Large intestine (tissue), 12 donors: ENCODE measurements around the gene SLC8A1. TPM values are rescaled to one million over a fixed set of nuclear protein-coding genes. Genes with fewer than 3 reads are reported as not detected.

ENCODE experiments used
- DNase-seq, 2 donors: peaks; one replicate each; pipeline versions ENCODE4 v3.0.0 to v3.0.0-alpha.2; 2013
- H3K27ac ChIP-seq: one replicate; pipeline ENCODE4 v1.5.1; 2013; ENCODE audit warnings: low read length
- H3K27me3 ChIP-seq: 2 replicates; pipeline ENCODE4 v1.6.1; 2013; ENCODE audit warnings: low read length; ENCODE audit not compliant: control insufficient read depth, insufficient read depth
- H3K36me3 ChIP-seq: 2 replicates; pipeline ENCODE4 v1.6.1; 2013; ENCODE audit warnings: low read length; ENCODE audit not compliant: control insufficient read depth, insufficient read depth
- H3K4me1 ChIP-seq: one replicate; pipeline ENCODE4 v1.6.1; 2013; ENCODE audit warnings: low read length; ENCODE audit not compliant: control insufficient read depth, insufficient read depth
- H3K4me3 ChIP-seq: one replicate; pipeline ENCODE4 v1.5.1; 2013; ENCODE audit warnings: low read length
- H3K9me3 ChIP-seq: one replicate; pipeline ENCODE4 v1.6.1; 2013; ENCODE audit warnings: mild to moderate bottlenecking, low read depth, low read length, moderate library complexity; ENCODE audit not compliant: control insufficient read depth
- WGBS: methylation state at CpG from one replicate; pipeline ENCODE4 v1.1.5; 2013; ENCODE audit warnings: low lambda C conversion rate; ENCODE audit not compliant: insufficient coverage; 5-methylcytosine and 5-hydroxymethylcytosine counted together
- long read RNA-seq, 11 donors: transcript quantifications; one replicate each; lab custom pipeline, GENCODE V29; 2026
- polyA plus RNA-seq: library from polyadenylated mRNA; unstranded; fragments of 120-200 nt; gene quantifications from one replicate; pipeline ENCODE4 v1.2.1, GENCODE V29; 2013

The SLC8A1 gene
- polyA plus RNA-seq: 13.2 TPM
- long read RNA-seq, donor 1: 0 reads
- long read RNA-seq, donor 2: 0 reads
- long read RNA-seq, donor 3: 0 reads
- long read RNA-seq, donor 4: 0 reads
- long read RNA-seq, donor 5, partial matches to known transcripts: 0 of 1 reads
- long read RNA-seq, donor 5, other reads (novel, unspliced or antisense): 0 of 1 reads
- long read RNA-seq, donor 6: 0 reads
- long read RNA-seq, donor 7: 0 reads
- long read RNA-seq, donor 8: 0 reads
- long read RNA-seq, donor 9: 0 reads
- long read RNA-seq, donor 10, partial matches to known transcripts: 0 of 1 reads
- long read RNA-seq, donor 10, other reads (novel, unspliced or antisense): 0 of 1 reads
- long read RNA-seq, donor 11: 0 reads

DNA sequence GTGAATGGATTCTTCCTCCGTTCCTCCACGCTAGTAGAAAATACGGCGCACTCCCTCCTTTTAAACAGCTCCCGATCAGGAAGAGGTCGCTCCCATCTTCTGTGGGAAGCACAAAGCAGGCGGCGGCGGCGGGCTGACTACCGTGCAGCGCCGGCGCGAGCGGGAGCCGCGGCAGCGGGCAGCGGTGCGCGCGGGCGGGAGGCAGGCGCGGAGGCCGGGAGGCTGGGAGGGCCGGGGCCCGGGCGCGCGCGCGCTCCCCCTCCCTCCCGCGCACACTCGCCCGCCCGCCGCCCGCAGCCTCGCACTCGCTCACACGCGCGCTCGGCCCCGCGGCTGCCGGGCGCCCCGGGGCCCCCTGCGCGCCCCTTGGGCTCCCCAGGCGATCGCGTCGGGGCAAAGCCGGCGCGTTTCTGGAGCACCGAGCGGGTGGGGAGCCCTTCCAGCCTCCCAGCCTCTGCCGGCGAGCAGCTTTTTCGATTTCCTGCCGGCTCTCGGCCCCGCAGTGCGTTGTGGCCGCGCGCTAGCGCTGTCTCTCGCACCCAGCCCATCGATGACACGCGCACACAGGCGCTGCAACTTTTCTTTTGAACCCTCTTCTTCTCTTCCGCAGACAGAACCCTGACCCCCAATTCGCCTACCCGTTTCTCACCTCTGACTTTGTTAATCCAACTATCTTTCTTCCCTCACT is at the start of gene SLC8A1:
Gene SLC8A1 (minus strand): TSS at position 173 of the 688 bp plus-strand sequence.
- no peaks in the 10 kb centered on the region for H3K36me3 ChIP-seq
- H3K4me1 ChIP-seq: peaks cover 3% of the 10 kb centered on the region
- peak within 1 kb of the TSS; percentile 62 for H3K4me3 ChIP-seq
- H3K27ac ChIP-seq: peak within 1 kb of the TSS; percentile 64
- WGBS: 0% methylated on average over 3 of the region's 82 CpGs
- DNase-seq: peak in 1 of 2 donors; percentile 66
- H3K9me3 ChIP-seq: no peaks in the 10 kb centered on the region
- H3K27me3 ChIP-seq: peaks cover 18% of the 10 kb centered on the region

- Histone ChIP-seq H3K4me1 (no peaks in the 10 kb centered on the region), H3K4me3 (no peak overlapping the region), H3K36me3 (no peaks in the 10 kb centered on the region), H3K27ac (no peak overlapping the region), H3K27me3 (no peaks in the 10 kb centered on the region), H3K9me3 (no peaks in the 10 kb centered on the region)
- no peak for DNase-seq
- WGBS: 100% methylated on average over 1 of the region's 2 CpGs
Measured at GRCh38 chr2:40499437-40499836, 47.5 kb upstream of the SLC8A1 start.

GRCh38 chr2:40497251-40497859 is 45.5 kb upstream of the SLC8A1 start:
- no peaks in the 10 kb centered on the region for H3K4me1 ChIP-seq

DNA sequence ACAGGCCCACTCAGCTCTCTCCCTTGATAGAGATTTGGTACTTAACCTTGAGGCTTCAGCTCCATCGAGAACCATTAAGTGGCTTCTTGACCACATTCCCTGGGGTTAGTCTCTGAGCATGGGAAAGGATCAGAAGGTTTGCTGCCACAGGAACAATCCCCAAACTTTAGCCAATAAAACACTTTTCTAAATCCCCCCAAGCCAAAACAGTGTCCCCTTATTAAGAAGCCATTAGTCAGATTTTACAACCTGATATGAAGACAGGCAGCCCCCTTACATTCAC is 37.7 kb upstream of the SLC8A1 start:
- H3K4me1 ChIP-seq: peaks cover 2% of the 10 kb centered on the region
- H3K27me3 ChIP-seq: no peaks in the 10 kb centered on the region
- H3K27ac ChIP-seq: no peak overlapping the region
- no peak overlapping the region for H3K4me3 ChIP-seq
- no peak for DNase-seq
- H3K36me3 ChIP-seq: no peaks in the 10 kb centered on the region
- no peaks in the 10 kb centered on the region for H3K9me3 ChIP-seq
- no CpG with 5 or more reads among the region's 1 CpG for WGBS

More at GRCh38 chr2:40497251-40497859, 45.5 kb upstream of the SLC8A1 start:
- H3K27me3 ChIP-seq: no peaks in the 10 kb centered on the region
- DNase-seq: no peak
- H3K4me3 ChIP-seq: no peak overlapping the region
- no peak overlapping the region for H3K27ac ChIP-seq
- no peaks in the 10 kb centered on the region for H3K9me3 ChIP-seq
- H3K36me3 ChIP-seq: no peaks in the 10 kb centered on the region

DNA sequence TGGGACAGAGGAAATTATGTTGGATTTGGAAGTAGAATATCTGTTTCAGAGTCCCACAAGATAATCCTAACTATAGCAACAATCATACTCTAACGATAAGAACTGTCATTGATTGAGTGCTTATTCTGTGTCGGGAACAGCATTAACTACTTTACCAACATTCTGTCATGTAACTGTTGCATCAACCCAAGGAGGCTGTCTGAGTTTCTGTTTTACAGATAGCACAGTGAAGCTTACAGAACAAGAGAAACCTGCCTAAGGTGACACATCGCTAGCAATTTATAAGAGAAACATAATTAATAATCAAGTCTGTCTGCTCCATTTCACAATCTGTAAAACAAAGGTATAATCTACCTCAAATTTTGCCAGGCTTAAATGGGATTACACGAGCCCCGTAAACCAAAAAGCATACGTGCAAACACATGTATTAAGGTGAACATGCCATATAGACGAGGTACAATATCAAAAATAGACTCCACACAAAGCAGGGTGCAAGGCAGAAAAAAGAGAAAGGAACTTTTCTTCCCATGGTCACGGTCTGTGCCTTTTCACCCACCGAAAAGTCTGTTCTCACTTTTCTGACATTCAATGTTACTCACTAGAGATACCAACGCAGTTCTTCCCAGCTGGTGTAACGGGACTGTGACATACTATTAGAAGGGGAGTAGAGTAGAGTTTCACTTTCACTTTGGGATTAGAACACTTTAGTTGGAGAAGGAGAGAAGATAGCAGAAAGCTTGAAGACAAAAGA is 37.2 kb upstream of the SLC8A1 start:
- 100% methylated on average over 1 of the region's 11 CpGs for WGBS
- DNase-seq: peak in 1 of 2 donors; percentile 36
- Histone ChIP-seq H3K4me1 (peaks cover 2% of the 10 kb centered on the region), H3K36me3 (no peaks in the 10 kb centered on the region), H3K27me3 (no peaks in the 10 kb centered on the region), H3K9me3 (no peaks in the 10 kb centered on the region), H3K4me3 (no peak overlapping the region), H3K27ac (no peak overlapping the region)

DNA sequence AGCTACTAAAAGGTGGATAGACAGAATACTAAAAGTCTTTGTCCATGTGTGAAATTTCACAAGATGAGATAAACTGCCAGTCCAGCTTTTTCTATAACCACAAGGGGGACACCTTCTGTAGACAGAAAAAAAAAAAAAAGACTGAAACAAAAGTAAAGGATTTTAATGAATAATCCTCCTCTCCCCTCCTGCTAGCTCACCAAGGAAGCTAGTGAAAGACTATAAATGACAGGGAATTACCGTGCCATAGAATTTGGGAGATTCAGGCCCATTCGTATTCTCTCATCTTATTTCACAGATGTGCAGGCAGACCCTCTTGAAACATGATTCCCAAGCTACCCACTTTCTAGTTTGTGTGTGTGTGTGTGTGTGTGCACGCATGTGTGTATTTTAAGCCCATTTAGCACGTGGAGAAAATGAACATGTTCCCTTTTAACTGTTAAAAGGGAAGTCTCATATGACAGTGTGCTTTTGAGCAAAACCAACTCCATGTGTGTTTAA is 36.3 kb upstream of the SLC8A1 start:
- peaks cover 2% of the 10 kb centered on the region for H3K4me1 ChIP-seq
- no peaks in the 10 kb centered on the region for H3K9me3 ChIP-seq
- WGBS: 71% methylated on average over 2 of the region's 4 CpGs
- H3K36me3 ChIP-seq: no peaks in the 10 kb centered on the region
- DNase-seq: peak in 1 of 2 donors; percentile 20
- H3K27ac ChIP-seq: no peak overlapping the region
- no peak overlapping the region for H3K4me3 ChIP-seq
- no peaks in the 10 kb centered on the region for H3K27me3 ChIP-seq

GRCh38 chr2:40487602-40488001 is 35.7 kb upstream of the SLC8A1 start:
- H3K36me3 ChIP-seq: no peaks in the 10 kb centered on the region
- no peaks in the 10 kb centered on the region for H3K9me3 ChIP-seq
- no peak overlapping the region for H3K27ac ChIP-seq
- H3K4me3 ChIP-seq: no peak overlapping the region
- no peak for DNase-seq
- no peaks in the 10 kb centered on the region for H3K27me3 ChIP-seq
- H3K4me1 ChIP-seq: peaks cover 2% of the 10 kb centered on the region
- WGBS: 60% methylated on average over 1 of the region's 2 CpGs

DNA sequence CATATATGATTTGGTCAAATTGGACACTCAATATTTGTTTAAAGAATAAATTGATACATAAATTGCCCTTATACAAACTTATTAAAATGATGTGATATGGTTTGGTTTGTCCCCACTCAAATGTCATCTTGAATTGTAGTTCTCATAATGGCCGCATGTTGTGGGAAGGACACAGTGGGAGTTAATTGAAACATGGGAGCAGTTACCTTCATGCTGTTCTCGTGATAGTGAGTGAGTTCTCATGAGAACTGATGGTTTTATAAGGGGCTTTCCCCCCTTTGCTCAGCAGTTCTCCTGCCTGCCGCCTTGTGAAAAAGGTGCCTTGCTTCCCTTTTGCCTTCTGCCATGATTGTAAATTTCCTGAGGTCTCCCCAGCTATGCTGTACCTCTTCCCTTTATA is 34.0 kb upstream of the SLC8A1 start:
- H3K27me3 ChIP-seq: no peaks in the 10 kb centered on the region
- no peaks in the 10 kb centered on the region for H3K36me3 ChIP-seq
- no peak overlapping the region for H3K27ac ChIP-seq
- no peak for DNase-seq
- no peaks in the 10 kb centered on the region for H3K9me3 ChIP-seq
- no peak overlapping the region for H3K4me3 ChIP-seq
- H3K4me1 ChIP-seq: peaks cover 2% of the 10 kb centered on the region
- no CpG with 5 or more reads among the region's 3 CpGs for WGBS

DNA sequence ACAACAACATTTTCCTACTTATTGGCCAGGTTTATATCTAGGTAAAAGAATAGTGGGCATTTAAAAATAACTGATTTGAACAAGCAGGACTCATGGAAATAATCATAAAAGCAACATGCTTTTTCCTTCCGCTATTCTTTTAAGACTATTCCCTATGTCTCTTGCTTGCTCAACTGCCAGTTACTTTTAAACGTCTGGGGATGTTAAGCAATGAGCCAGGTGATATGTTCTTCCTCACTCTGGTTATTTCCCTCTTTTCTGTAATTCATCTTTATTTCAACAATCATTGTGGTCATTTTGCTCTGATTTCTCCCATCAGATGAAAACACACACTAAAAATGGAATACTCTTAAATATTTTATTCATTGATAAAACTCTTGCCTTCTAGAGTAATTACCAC is 33.4 kb upstream of the SLC8A1 start:
- H3K36me3 ChIP-seq: no peaks in the 10 kb centered on the region
- H3K4me3 ChIP-seq: no peak overlapping the region
- no peak overlapping the region for H3K27ac ChIP-seq
- H3K4me1 ChIP-seq: peaks cover 2% of the 10 kb centered on the region
- H3K27me3 ChIP-seq: no peaks in the 10 kb centered on the region
- WGBS: 83% methylated on average over 2 of the region's 2 CpGs
- H3K9me3 ChIP-seq: no peaks in the 10 kb centered on the region
- no peak for DNase-seq

- Histone ChIP-seq H3K27ac (no peak overlapping the region), H3K27me3 (no peaks in the 10 kb centered on the region), H3K4me3 (no peak overlapping the region), H3K9me3 (no peaks in the 10 kb centered on the region), H3K4me1 (peaks cover 2% of the 10 kb centered on the region), H3K36me3 (no peaks in the 10 kb centered on the region)
- WGBS: 90% methylated on average over 2 of the region's 3 CpGs
- no peak for DNase-seq
Measured at GRCh38 chr2:40483549-40484243, 31.8 kb upstream of the SLC8A1 start.
